Upper lobe of left lung (tissue), 4 donors: ENCODE data around the gene FAM107A.

Experiments used
- CTCF ChIP-seq, 6 experiments: fragments of 450-650 bp in 4 of 6; fragments of 200-600 bp in 2 of 6; sonication (generic) in 2 of 6; IDR thresholded peaks; one replicate each; pipeline ENCODE4 v1.5.1; 2016 to 2019; ENCODE audit warnings: antibody characterized with exemption in 6 of 6
- EP300 ChIP-seq, 4 donors: sonication (generic); formaldehyde crosslinking; IDR thresholded peaks; one replicate each; pipeline ENCODE4 v1.5.1; 2017; ENCODE audit warnings: antibody characterized with exemption in 4 of 4, control low read depth in 2 of 4
- POLR2AphosphoS5 ChIP-seq, 2 donors: sonication (generic); formaldehyde crosslinking; IDR thresholded peaks; one replicate each; pipeline ENCODE4 v1.5.1; 2017; ENCODE audit warnings: antibody characterized with exemption in 2 of 2

DNA sequence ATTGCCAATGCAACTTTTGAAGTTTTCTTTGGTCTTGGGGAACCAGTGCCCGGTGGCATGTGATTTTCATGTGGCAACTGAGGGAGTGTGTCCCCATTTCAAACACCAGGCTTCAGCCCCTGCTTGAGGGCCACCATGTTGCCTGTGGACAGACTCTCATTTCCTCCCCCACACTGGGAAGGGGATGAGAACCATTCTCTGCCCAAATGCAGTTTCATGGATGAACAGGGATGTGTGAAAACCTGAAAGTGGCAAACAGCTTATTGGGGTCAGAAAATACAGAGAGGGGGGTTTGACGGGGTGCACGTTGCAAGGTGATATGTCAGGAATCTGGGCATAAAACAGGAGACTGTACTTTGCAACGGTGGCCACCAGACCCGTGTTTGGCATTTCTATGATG lies 6.3 kb downstream of the FAM107A start:
- TF ChIP-seq CTCF (IDR thresholded peaks at IDR 0.05) = no peak
- TF ChIP-seq EP300 (IDR thresholded peaks at IDR 0.05) = no peak
- no peak for TF ChIP-seq POLR2AphosphoS5 (IDR thresholded peaks at IDR 0.05)
